Measurements from ENCODE around the gene DPP10.
"Not testable (repeated sequence)": the region's sequence is repeated elsewhere in the genome, so short reads cannot be mapped to it uniquely, and the experiment has no call there.

DNA sequence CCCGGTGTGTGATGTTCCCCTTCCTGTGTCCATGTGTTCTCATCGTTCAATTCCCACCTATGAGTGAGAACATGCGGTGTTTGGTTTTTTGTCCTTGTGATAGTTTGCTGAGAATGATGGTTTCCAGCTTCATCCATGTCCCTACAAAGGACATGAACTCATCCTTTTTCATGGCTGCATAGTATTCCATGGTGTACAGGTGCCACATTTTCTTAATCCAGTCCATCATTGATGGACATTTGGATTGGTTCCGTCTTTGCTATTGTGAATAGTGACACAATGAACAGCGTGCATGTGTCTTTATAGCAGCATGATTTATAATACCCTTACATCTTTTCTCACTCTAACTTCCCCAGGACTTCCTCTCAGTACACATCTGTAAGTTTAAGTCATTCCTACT is 35.1 kb upstream of the DPP10 start:
- not testable (repeated sequence) for TF ChIP-seq FOXA1 (IDR thresholded peaks at IDR 0.05); PKNOX1 (IDR thresholded peaks at IDR 0.05); TARDBP (IDR thresholded peaks at IDR 0.05); SP1 (IDR thresholded peaks at IDR 0.05); L3MBTL2 (conservative IDR thresholded peaks at IDR 0.05); HDGF (IDR thresholded peaks at IDR 0.05; ENCODE audit: borderline replicate concordance); FOXM1 (IDR thresholded peaks at IDR 0.05; ENCODE audit: borderline replicate concordance); FOXK2 (IDR thresholded peaks at IDR 0.05); ARNT (IDR thresholded peaks at IDR 0.05); ZNF384 (IDR thresholded peaks at IDR 0.05); BHLHE40 (IDR thresholded peaks at IDR 0.05; ENCODE audit: borderline replicate concordance); SUZ12 (IDR thresholded peaks at IDR 0.05); NFRKB (IDR thresholded peaks at IDR 0.05); LEF1 (IDR thresholded peaks at IDR 0.05; ENCODE audit: borderline replicate concordance)
